ENCODE results near the gene DSCAML1. TPM values are rescaled to one million over a fixed set of nuclear protein-coding genes. Genes with fewer than 3 reads are reported as not detected.

Gene DSCAML1
- total RNA-seq, 2 experiments from 2014 or later = not detected

- Histone ChIP-seq H2AFZ (ENCODE audit: low read length) (no peak overlapping the region), H3K4me2 (ENCODE audit: low read length) (no peak overlapping the region), H3K36me3 (ENCODE audit: insufficient read depth, low read length) (no peaks in the 10 kb centered on the region), H3K9me2 (ENCODE audit: insufficient read depth, low read length) (no peaks in the 10 kb centered on the region), H3K4me1 (ENCODE audit: insufficient read depth, low read length, poor library complexity, severe bottlenecking) (no peaks in the 10 kb centered on the region), H3K4me3 (ENCODE audit: low read depth, low read length, poor library complexity, severe bottlenecking) (no peak overlapping the region), H3K27ac (ENCODE audit: low read depth, low read length, poor library complexity, severe bottlenecking) (no peak overlapping the region), H3K9me3 (ENCODE audit: low read length) (no peaks in the 10 kb centered on the region), H4K20me1 (ENCODE audit: insufficient read depth, low read length) (no peaks in the 10 kb centered on the region), H3K79me2 (ENCODE audit: insufficient read depth, low read depth, low read length) (no peaks in the 10 kb centered on the region)
- TF ChIP-seq, protein P1, sequence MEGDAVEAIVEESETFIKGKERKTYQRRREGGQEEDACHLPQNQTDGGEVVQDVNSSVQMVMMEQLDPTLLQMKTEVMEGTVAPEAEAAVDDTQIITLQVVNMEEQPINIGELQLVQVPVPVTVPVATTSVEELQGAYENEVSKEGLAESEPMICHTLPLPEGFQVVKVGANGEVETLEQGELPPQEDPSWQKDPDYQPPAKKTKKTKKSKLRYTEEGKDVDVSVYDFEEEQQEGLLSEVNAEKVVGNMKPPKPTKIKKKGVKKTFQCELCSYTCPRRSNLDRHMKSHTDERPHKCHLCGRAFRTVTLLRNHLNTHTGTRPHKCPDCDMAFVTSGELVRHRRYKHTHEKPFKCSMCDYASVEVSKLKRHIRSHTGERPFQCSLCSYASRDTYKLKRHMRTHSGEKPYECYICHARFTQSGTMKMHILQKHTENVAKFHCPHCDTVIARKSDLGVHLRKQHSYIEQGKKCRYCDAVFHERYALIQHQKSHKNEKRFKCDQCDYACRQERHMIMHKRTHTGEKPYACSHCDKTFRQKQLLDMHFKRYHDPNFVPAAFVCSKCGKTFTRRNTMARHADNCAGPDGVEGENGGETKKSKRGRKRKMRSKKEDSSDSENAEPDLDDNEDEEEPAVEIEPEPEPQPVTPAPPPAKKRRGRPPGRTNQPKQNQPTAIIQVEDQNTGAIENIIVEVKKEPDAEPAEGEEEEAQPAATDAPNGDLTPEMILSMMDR (conservative IDR thresholded peaks at IDR 0.05; ENCODE audit: low read length) = no peak
- TF ChIP-seq EZH2phosphoT487 (IDR thresholded peaks at IDR 0.05; ENCODE audit: borderline replicate concordance, low read depth, low read length) = no peak
- POLR2A ChIA-PET = no interaction called here
- CTCF ChIA-PET (ENCODE audit: unreplicated experiment) = no interaction called here
- no TSS peak for BruUV-seq (replicated peaks)
- DNase-seq (ENCODE audit: low spot score) = no peak
- intact Hi-C loops (cut with micrococcal nuclease; ENCODE audit: unreplicated experiment) = no loop called here
These were observed 272.4 kb downstream of the DSCAML1 start for GRCh38 chr11:117524468-117525183.

DNA sequence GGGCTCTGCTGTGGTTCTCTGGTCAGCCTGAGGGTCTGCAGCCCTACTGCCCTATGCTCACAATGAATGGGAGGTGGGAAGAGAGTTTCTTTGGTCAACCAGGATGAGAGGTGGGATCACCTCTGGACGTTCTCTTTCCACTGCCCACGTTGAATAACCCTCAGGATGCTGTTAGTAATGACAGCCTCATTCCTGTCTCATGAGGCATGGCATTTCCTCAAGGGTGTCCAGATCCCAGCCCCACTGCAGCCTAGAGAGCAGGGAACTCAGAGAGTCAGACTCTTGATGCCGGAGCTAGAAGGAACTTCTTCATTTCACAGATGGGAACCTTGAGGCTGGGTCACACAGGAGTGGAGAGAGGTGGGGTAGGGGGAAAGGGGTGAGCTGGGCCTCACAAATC is 273.3 kb downstream of the DSCAML1 start:
- Histone ChIP-seq H3K79me2 (ENCODE audit: insufficient read depth, low read depth, low read length) (no peaks in the 10 kb centered on the region), H3K36me3 (ENCODE audit: insufficient read depth, low read length) (no peaks in the 10 kb centered on the region), H4K20me1 (ENCODE audit: insufficient read depth, low read length) (no peaks in the 10 kb centered on the region), H3K9me2 (ENCODE audit: insufficient read depth, low read length) (no peaks in the 10 kb centered on the region), H2AFZ (ENCODE audit: low read length) (no peak overlapping the region), H3K9me3 (ENCODE audit: low read length) (no peaks in the 10 kb centered on the region), H3K4me2 (ENCODE audit: low read length) (no peak overlapping the region), H3K4me3 (ENCODE audit: low read depth, low read length, poor library complexity, severe bottlenecking) (no peak overlapping the region), H3K4me1 (ENCODE audit: insufficient read depth, low read length, poor library complexity, severe bottlenecking) (no peaks in the 10 kb centered on the region), H3K27ac (ENCODE audit: low read depth, low read length, poor library complexity, severe bottlenecking) (no peak overlapping the region)
- TF ChIP-seq, protein P1 (conservative IDR thresholded peaks at IDR 0.05; ENCODE audit: low read length) = no peak
- no peak for TF ChIP-seq EZH2phosphoT487 (IDR thresholded peaks at IDR 0.05; ENCODE audit: borderline replicate concordance, low read depth, low read length)
- POLR2A ChIA-PET = no interaction called here
- no TSS peak for BruUV-seq (replicated peaks)
- no peak for DNase-seq (ENCODE audit: low spot score)
- intact Hi-C loops (cut with micrococcal nuclease; ENCODE audit: unreplicated experiment) = no loop called here
- CTCF ChIA-PET (ENCODE audit: unreplicated experiment) = no interaction called here

GRCh38 chr11:117521974-117522373 is 275.0 kb downstream of the DSCAML1 start:
- no peaks in the 10 kb centered on the region for H3K9me2 ChIP-seq (ENCODE audit: insufficient read depth, low read length)
- H3K9me3 ChIP-seq (ENCODE audit: low read length) = no peaks in the 10 kb centered on the region
- H3K36me3 ChIP-seq (ENCODE audit: insufficient read depth, low read length) = no peaks in the 10 kb centered on the region
- no peak for TF ChIP-seq EZH2phosphoT487 (IDR thresholded peaks at IDR 0.05; ENCODE audit: borderline replicate concordance, low read depth, low read length)
- TF ChIP-seq, protein P1 (conservative IDR thresholded peaks at IDR 0.05; ENCODE audit: low read length) = no peak
- no peak overlapping the region for H3K4me3 ChIP-seq (ENCODE audit: low read depth, low read length, poor library complexity, severe bottlenecking)
- no peaks in the 10 kb centered on the region for H4K20me1 ChIP-seq (ENCODE audit: insufficient read depth, low read length)
- BruUV-seq (replicated peaks) = no TSS peak
- H2AFZ ChIP-seq (ENCODE audit: low read length) = no peak overlapping the region
- no peaks in the 10 kb centered on the region for H3K79me2 ChIP-seq (ENCODE audit: insufficient read depth, low read depth, low read length)
- no peaks in the 10 kb centered on the region for H3K4me1 ChIP-seq (ENCODE audit: insufficient read depth, low read length, poor library complexity, severe bottlenecking)
- no peak overlapping the region for H3K27ac ChIP-seq (ENCODE audit: low read depth, low read length, poor library complexity, severe bottlenecking)
- no peak for DNase-seq (ENCODE audit: low spot score)
- intact Hi-C loops (cut with micrococcal nuclease; ENCODE audit: unreplicated experiment) = no loop called here
- H3K4me2 ChIP-seq (ENCODE audit: low read length) = no peak overlapping the region
- ChIA-PET CTCF (ENCODE audit: unreplicated experiment) (no interaction called here), POLR2A (no interaction called here)

All from OCI-LY7 (cell line).